ENCODE measurements around the gene NCOA3.

The NCOA3 gene

GRCh38 chr20:47598911-47599744 is 97.4 kb downstream of the NCOA3 start:
- no peak for FAIRE-seq
- DNase-seq (ENCODE audit: insufficient read length) = no peak
- TF ChIP-seq TAF1 (IDR thresholded peaks at IDR 0.05; ENCODE audit: borderline replicate concordance, low read depth, low read length) (no peak), POLR2A (IDR thresholded peaks at IDR 0.05; ENCODE audit: low read depth, low read length) (no peak), POLR2AphosphoS5 (IDR thresholded peaks at IDR 0.05; ENCODE audit: low read depth, low read length) (no peak)

GRCh38 chr20:47600967-47601547 is 99.4 kb downstream of the NCOA3 start:
- DNase-seq (ENCODE audit: insufficient read length) = no peak
- TF ChIP-seq POLR2A (IDR thresholded peaks at IDR 0.05; ENCODE audit: low read depth, low read length) = no peak
- TF ChIP-seq POLR2AphosphoS5 (IDR thresholded peaks at IDR 0.05; ENCODE audit: low read depth, low read length) = no peak
- no peak for TF ChIP-seq TAF1 (IDR thresholded peaks at IDR 0.05; ENCODE audit: borderline replicate concordance, low read depth, low read length)
- FAIRE-seq = no peak

- FAIRE-seq (no peak), DNase-seq (ENCODE audit: insufficient read length) (no peak)
- TF ChIP-seq POLR2AphosphoS5 (IDR thresholded peaks at IDR 0.05; ENCODE audit: low read depth, low read length) (no peak), POLR2A (IDR thresholded peaks at IDR 0.05; ENCODE audit: low read depth, low read length) (no peak), TAF1 (IDR thresholded peaks at IDR 0.05; ENCODE audit: borderline replicate concordance, low read depth, low read length) (no peak)
Measured at GRCh38 chr20:47603260-47603659, 101.6 kb downstream of the NCOA3 start.

GRCh38 chr20:47605673-47606413 is 104.2 kb downstream of the NCOA3 start:
- DNase-seq (ENCODE audit: insufficient read length) = no peak
- FAIRE-seq = no peak

GRCh38 chr20:47606414-47606982 is 104.8 kb downstream of the NCOA3 start:
- TF ChIP-seq POLR2A (IDR thresholded peaks at IDR 0.05; ENCODE audit: low read depth, low read length) = no peak
- TF ChIP-seq POLR2AphosphoS5 (IDR thresholded peaks at IDR 0.05; ENCODE audit: low read depth, low read length) = no peak
- no peak for TF ChIP-seq TAF1 (IDR thresholded peaks at IDR 0.05; ENCODE audit: borderline replicate concordance, low read depth, low read length)
- FAIRE-seq (no peak), DNase-seq (ENCODE audit: insufficient read length) (no peak)

More at GRCh38 chr20:47605673-47606413, 104.2 kb downstream of the NCOA3 start:
- TF ChIP-seq POLR2A (IDR thresholded peaks at IDR 0.05; ENCODE audit: low read depth, low read length) (no peak), POLR2AphosphoS5 (IDR thresholded peaks at IDR 0.05; ENCODE audit: low read depth, low read length) (no peak), TAF1 (IDR thresholded peaks at IDR 0.05; ENCODE audit: borderline replicate concordance, low read depth, low read length) (no peak)

GRCh38 chr20:47606983-47607613 is 105.4 kb downstream of the NCOA3 start:
- TF ChIP-seq POLR2AphosphoS5 (IDR thresholded peaks at IDR 0.05; ENCODE audit: low read depth, low read length) (no peak), TAF1 (IDR thresholded peaks at IDR 0.05; ENCODE audit: borderline replicate concordance, low read depth, low read length) (no peak), POLR2A (IDR thresholded peaks at IDR 0.05; ENCODE audit: low read depth, low read length) (no peak)
- FAIRE-seq (no peak), DNase-seq (ENCODE audit: insufficient read length) (no peak)

GRCh38 chr20:47609001-47609400 is 107.3 kb downstream of the NCOA3 start:
- no peak for DNase-seq (ENCODE audit: insufficient read length)
- no peak for FAIRE-seq
- TF ChIP-seq TAF1 (IDR thresholded peaks at IDR 0.05; ENCODE audit: borderline replicate concordance, low read depth, low read length) = no peak
- no peak for TF ChIP-seq POLR2A (IDR thresholded peaks at IDR 0.05; ENCODE audit: low read depth, low read length)
- no peak for TF ChIP-seq POLR2AphosphoS5 (IDR thresholded peaks at IDR 0.05; ENCODE audit: low read depth, low read length)

- no peak for FAIRE-seq
- DNase-seq (ENCODE audit: insufficient read length) = no peak
- TF ChIP-seq TAF1 (IDR thresholded peaks at IDR 0.05; ENCODE audit: borderline replicate concordance, low read depth, low read length) = no peak
- TF ChIP-seq POLR2AphosphoS5 (IDR thresholded peaks at IDR 0.05; ENCODE audit: low read depth, low read length) = no peak
- no peak for TF ChIP-seq POLR2A (IDR thresholded peaks at IDR 0.05; ENCODE audit: low read depth, low read length)
Measured at GRCh38 chr20:47610247-47610944, 108.7 kb downstream of the NCOA3 start.

GRCh38 chr20:47610945-47611250 is 109.2 kb downstream of the NCOA3 start:
- TF ChIP-seq POLR2A (IDR thresholded peaks at IDR 0.05; ENCODE audit: low read depth, low read length) (no peak), TAF1 (IDR thresholded peaks at IDR 0.05; ENCODE audit: borderline replicate concordance, low read depth, low read length) (no peak), POLR2AphosphoS5 (IDR thresholded peaks at IDR 0.05; ENCODE audit: low read depth, low read length) (no peak)
- DNase-seq (ENCODE audit: insufficient read length) = no peak
- no peak for FAIRE-seq

- TF ChIP-seq POLR2A (IDR thresholded peaks at IDR 0.05; ENCODE audit: low read depth, low read length) (no peak), TAF1 (IDR thresholded peaks at IDR 0.05; ENCODE audit: borderline replicate concordance, low read depth, low read length) (no peak), POLR2AphosphoS5 (IDR thresholded peaks at IDR 0.05; ENCODE audit: low read depth, low read length) (no peak)
Measured at GRCh38 chr20:47611785-47612184, 110.1 kb downstream of the NCOA3 start.

More at GRCh38 chr20:47611785-47612184, 110.1 kb downstream of the NCOA3 start:
- DNase-seq (ENCODE audit: insufficient read length) (no peak), FAIRE-seq (no peak)
